Uterus (tissue), 4 donors: ENCODE data around the gene MAEA. TPM values are rescaled to one million over a fixed set of nuclear protein-coding genes. Genes with fewer than 3 reads are reported as not detected.
"Not testable (repeated sequence)": the region's sequence is repeated elsewhere in the genome, so short reads cannot be mapped to it uniquely, and the experiment has no call there.

Experiments
- DNase-seq, 2 donors: peaks; one replicate each; pipeline ENCODE4 v3.0.0-alpha.2; 2019 to 2020
- H3K27ac ChIP-seq, 2 donors: fragments of 200-600 bp; sonication (generic); 1 replicate in 1 of 2; 2 replicates in 1 of 2; pipeline ENCODE4 v1.5.1; 2016 to 2018
- H3K27me3 ChIP-seq, 2 donors: fragments of 200-600 bp; sonication (generic); one replicate each; pipeline ENCODE4 v1.5.1; 2018 to 2019; ENCODE audit warnings: control low read depth in 1 of 2
- H3K36me3 ChIP-seq, 2 donors: fragments of 200-600 bp; sonication (generic); one replicate each; pipeline ENCODE4 v1.5.1; 2019; ENCODE audit warnings: control low read depth in 1 of 2
- H3K4me1 ChIP-seq, 2 donors: fragments of 200-600 bp; sonication (generic); one replicate each; pipeline ENCODE4 v1.5.1; 2018 to 2019; ENCODE audit warnings: control low read depth in 1 of 2
- H3K4me3 ChIP-seq, 2 donors: fragments of 200-600 bp; sonication (generic); 1 replicate in 1 of 2; 2 replicates in 1 of 2; pipeline ENCODE4 v1.5.1; 2018 to 2019; ENCODE audit warnings: mild to moderate bottlenecking in 1 of 2
- H3K9me3 ChIP-seq, 2 donors: fragments of 200-600 bp; sonication (generic); one replicate each; pipeline ENCODE4 v1.5.1; 2019; ENCODE audit warnings: control low read depth in 1 of 2
- POLR2A ChIP-seq, 2 donors: fragments of 450-650 bp; IDR thresholded peaks; one replicate each; pipeline ENCODE4 v1.6.1; 2016; ENCODE audit warnings: antibody characterized with exemption in 2 of 2, mild to moderate bottlenecking in 1 of 2, moderate library complexity in 1 of 2
- intact Hi-C: fragments of 100-400 bp; cut with DNase I; formaldehyde crosslinking; loops from one replicate; pipeline ENCODE4 v1.15.1; 2023; ENCODE audit warnings: low total_unique reads
- total RNA-seq, 4 donors: library from RNA; depleted of rRNA in 3 of 4; stranded (reverse); fragments of >200 nt in 3 of 4; gene quantifications; one replicate each; pipeline versions ENCODE4 v1.1.0 to v1.2.4, GENCODE V29; 2014 to 2023
- TF ChIP-seq, protein P1 (sequence below), 4 experiments: fragments of 200-600 bp in 2 of 4; fragments of 450-650 bp in 2 of 4; sonication (generic) in 2 of 4; IDR thresholded peaks; one replicate each; pipeline ENCODE4 v1.5.1; 2016 to 2019; ENCODE audit warnings: antibody characterized with exemption in 4 of 4, mild to moderate bottlenecking in 2 of 4, moderate library complexity in 1 of 4
- donor health status: DM: yes; HTN: yes; CAD: no.

MAEA gene
- total RNA-seq, 4 donors from 2014 or later: 32.3 to 70.7 (median 67.8) TPM

DNA sequence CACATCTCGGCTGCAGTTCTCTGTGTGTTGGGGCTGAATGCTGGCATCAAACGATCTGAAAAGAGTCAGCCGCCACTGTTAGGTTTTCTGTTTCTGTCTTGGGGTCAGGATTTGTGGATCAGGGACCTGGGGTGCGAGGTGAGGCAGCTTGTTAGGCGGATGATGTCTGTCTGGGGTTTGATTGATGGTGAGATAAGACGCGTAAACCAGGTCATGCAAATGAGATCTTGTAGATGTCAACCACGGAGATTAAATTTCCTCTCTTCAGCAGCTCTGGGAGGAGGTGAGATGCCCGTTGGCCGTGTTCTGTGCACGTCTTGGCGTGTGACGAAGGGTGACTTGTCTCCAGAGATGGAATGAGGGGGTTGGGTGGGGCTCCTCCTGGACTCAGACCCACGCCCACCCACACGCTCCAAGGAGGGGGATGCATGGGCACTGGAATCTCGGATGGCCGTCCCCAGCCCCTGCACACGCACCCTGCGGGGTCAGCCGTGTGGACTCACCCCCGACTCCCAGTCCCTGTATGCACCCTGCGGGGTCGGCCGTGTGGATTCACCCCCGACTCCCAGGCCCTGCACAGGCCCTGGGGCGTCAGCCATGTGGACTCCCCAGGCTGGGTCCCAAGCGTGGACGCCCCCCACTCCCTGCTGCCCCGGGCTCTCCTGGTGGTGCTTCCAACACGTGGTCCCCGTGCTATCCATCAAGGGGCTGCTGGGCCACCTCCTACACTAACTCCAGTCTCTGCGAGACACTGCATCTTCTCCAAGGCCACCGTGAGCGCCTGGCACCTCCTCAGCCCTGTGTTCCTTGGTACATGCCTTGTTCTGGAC lies 41.3 kb downstream of the MAEA start:
- H3K9me3 ChIP-seq: no peaks in the 10 kb centered on the region
- no peak overlapping the region for H3K4me3 ChIP-seq
- TF ChIP-seq POLR2A (IDR thresholded peaks at IDR 0.05): no peak
- TF ChIP-seq, protein P1, sequence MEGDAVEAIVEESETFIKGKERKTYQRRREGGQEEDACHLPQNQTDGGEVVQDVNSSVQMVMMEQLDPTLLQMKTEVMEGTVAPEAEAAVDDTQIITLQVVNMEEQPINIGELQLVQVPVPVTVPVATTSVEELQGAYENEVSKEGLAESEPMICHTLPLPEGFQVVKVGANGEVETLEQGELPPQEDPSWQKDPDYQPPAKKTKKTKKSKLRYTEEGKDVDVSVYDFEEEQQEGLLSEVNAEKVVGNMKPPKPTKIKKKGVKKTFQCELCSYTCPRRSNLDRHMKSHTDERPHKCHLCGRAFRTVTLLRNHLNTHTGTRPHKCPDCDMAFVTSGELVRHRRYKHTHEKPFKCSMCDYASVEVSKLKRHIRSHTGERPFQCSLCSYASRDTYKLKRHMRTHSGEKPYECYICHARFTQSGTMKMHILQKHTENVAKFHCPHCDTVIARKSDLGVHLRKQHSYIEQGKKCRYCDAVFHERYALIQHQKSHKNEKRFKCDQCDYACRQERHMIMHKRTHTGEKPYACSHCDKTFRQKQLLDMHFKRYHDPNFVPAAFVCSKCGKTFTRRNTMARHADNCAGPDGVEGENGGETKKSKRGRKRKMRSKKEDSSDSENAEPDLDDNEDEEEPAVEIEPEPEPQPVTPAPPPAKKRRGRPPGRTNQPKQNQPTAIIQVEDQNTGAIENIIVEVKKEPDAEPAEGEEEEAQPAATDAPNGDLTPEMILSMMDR (IDR thresholded peaks at IDR 0.05): no peak
- intact Hi-C loops: no loop called here
- no peaks in the 10 kb centered on the region for H3K36me3 ChIP-seq
- no peak for DNase-seq
- H3K27me3 ChIP-seq: no peaks in the 10 kb centered on the region
- H3K4me1 ChIP-seq: no peaks in the 10 kb centered on the region
- H3K27ac ChIP-seq: no peak overlapping the region

DNA sequence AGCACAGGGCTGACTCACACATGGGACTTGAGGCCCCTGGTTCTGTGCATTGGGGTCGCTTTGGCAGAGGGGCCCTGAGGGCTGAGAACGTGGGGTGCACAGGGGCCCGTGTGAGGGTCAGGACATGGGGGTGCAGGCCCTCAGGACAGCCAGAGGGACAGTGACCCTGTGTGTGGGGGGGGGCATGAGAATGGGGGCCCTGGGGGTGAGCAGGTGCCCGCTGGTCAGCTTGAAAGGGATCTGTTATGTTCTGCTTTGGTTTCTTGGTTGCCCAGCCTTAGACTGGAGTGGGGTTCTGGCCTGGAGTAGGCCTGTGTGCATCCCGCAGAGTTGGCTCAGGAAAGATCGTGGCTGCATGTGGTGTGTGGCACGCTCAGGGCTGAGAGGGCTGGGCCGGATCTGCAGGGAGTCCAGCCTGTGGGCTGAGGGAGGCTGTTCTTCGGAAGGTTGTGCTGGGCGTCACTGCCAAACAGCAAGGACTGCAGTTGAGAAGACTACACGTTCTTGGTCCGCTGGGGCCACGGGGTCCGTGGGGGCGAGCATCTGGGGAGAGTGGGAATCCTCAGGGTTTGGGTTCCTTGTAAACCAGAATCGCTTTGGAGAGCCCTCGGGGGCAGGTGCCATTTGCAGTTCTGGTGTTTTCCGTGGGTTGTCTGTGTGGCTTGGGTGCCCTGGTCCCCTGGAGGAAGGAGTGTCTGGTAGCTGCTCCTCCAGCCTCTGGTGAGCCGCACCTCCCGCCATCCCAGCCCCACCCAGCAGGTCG lies 42.1 kb downstream of the MAEA start:
- Histone ChIP-seq H3K27me3 (no peaks in the 10 kb centered on the region), H3K36me3 (no peaks in the 10 kb centered on the region), H3K4me1 (no peaks in the 10 kb centered on the region), H3K27ac (no peak overlapping the region), H3K9me3 (no peaks in the 10 kb centered on the region), H3K4me3 (no peak overlapping the region)
- TF ChIP-seq, protein P1 (IDR thresholded peaks at IDR 0.05): no peak
- no peak for TF ChIP-seq POLR2A (IDR thresholded peaks at IDR 0.05)
- DNase-seq: no peak
- intact Hi-C loops: no loop called here

DNA sequence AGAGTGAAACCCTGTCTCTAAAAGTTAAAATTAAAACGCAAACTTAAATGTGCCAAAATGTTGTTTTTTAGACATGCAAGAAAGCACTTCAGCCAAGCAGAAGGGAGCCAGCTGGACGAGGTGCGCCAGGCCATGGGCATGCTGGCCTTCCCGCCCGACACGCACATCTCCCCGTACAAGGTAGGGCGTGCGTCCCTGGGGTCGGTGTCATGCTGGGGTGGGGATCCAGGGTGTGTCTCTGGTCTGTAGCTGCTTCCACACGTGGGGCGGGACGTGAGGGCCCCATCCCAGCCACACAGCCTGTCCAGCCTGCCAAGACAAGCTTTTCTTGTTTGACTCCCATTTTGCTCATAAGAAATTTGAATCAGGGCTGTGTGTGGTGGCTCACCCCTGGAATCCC lies 43.0 kb downstream of the MAEA start:
- no peak for DNase-seq
- H3K4me1 ChIP-seq: no peaks in the 10 kb centered on the region
- intact Hi-C loops: no loop called here
- H3K4me3 ChIP-seq: no peak overlapping the region
- H3K36me3 ChIP-seq: no peaks in the 10 kb centered on the region
- H3K9me3 ChIP-seq: no peaks in the 10 kb centered on the region
- no peak overlapping the region for H3K27ac ChIP-seq
- TF ChIP-seq, protein P1 (IDR thresholded peaks at IDR 0.05): no peak
- TF ChIP-seq POLR2A (IDR thresholded peaks at IDR 0.05): no peak
- H3K27me3 ChIP-seq: no peaks in the 10 kb centered on the region

DNA sequence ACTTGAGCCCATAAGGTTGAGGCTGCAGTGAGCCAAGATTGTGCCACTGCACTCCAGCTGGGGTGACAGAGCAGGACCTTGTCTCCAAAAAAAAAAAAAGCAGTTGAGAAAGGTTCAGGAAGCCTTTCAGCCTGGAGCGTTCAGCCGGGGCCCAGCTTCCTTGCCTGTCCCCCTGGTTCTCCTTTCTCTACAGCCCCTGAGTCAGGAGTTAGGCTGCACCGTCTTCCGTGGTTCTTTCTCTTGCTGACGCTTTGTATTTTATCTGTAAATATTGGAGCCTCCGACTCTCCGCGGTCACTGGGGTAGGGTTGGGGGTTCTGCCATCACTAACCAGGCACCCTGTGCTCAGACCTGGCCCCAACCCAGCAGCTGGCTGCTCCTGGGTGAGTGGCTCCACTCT lies 43.6 kb downstream of the MAEA start:
- Histone ChIP-seq H3K9me3 (no peaks in the 10 kb centered on the region), H3K4me1 (no peaks in the 10 kb centered on the region), H3K27me3 (no peaks in the 10 kb centered on the region), H3K36me3 (no peaks in the 10 kb centered on the region), H3K4me3 (no peak overlapping the region), H3K27ac (no peak overlapping the region)
- intact Hi-C loops: no loop called here
- TF ChIP-seq POLR2A (IDR thresholded peaks at IDR 0.05): no peak
- TF ChIP-seq, protein P1 (IDR thresholded peaks at IDR 0.05): no peak
- DNase-seq: no peak

DNA sequence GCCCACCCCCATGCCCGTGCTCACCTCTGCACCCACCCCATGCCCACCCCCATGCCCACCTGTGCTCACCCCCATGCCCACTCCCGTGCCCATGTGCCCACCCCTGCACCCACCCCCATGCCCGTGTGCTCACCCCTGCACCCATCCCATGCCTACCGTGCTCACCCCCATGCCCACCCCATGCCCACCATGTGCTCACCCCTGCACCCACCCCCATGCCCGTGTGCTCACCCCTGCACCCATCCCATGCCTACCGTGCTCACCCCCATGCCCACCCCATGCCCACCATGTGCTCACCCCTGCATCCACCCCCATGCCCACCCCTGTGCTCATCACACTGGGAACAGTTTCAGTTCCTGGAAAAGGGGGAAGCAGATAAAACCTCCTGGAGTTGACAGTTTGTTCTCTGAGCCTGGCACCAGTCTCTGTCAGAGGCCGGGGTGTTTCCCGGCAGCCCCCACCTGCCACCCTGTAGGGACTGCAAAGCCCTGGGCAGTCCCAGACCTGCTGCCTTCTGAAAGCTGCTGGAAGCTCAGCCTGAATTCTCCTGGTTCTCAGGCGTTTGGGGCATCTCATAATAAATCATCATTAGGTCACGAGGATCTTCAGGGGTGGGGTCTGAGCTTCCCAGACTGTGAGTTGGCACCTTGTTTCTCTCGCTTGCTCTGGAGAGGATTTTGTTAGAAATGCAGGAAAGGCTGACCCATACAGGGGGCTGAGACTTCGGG lies 44.3 kb downstream of the MAEA start:
- H3K4me1 ChIP-seq, H3K27ac ChIP-seq, H3K9me3 ChIP-seq, H3K27me3 ChIP-seq, intact Hi-C loops, H3K4me3 ChIP-seq, DNase-seq, H3K36me3 ChIP-seq: not testable (repeated sequence)
